ENCODE measurements around the gene FAM43B. TPM values are rescaled to one million over a fixed set of nuclear protein-coding genes. Genes with fewer than 3 reads are reported as not detected.

FAM43B gene
- total and polyA plus RNA-seq, 4 donors = 0.20 to 0.67 (median 0.29) TPM

- H3K4me1 ChIP-seq (ENCODE audit: control insufficient read depth in 5 of 5, insufficient read depth in 5 of 5, low read length in 5 of 5) = no peaks in the 10 kb centered on the region
- H3K9ac ChIP-seq (ENCODE audit: insufficient read depth in 1 of 2, low read length in 2 of 2) = no peak overlapping the region
- no peak overlapping the region for H3K4me3 ChIP-seq
- no peak for TF ChIP-seq CTCF (IDR thresholded peaks at IDR 0.05; ENCODE audit: control extremely low read depth, extremely low read depth)
- H3K27ac ChIP-seq (ENCODE audit: low read depth in 1 of 2, low read length in 1 of 2) = no peak overlapping the region
- DNase-seq = peak in 1 of 3 donors; percentile 12
- WGBS, 2 donors = 61 to 63% methylated on average over 12 of the region's 12 CpGs
- peaks cover 0 to 2% (median 0%) of the 10 kb centered on the region in 4 donors for H3K9me3 ChIP-seq (ENCODE audit: control insufficient read depth in 4 of 4, insufficient read depth in 3 of 4, low read length in 3 of 4)
- ATAC-seq (ENCODE audit: insufficient read depth, low FRiP score) = no peak
- peaks cover 0 to 34% (median 4%) of the 10 kb centered on the region in 3 donors for H3K27me3 ChIP-seq (ENCODE audit: control insufficient read depth in 3 of 3, insufficient read depth in 3 of 3, low read length in 2 of 3)
- H3K36me3 ChIP-seq (ENCODE audit: control insufficient read depth in 4 of 4, insufficient read depth in 4 of 4, low read length in 4 of 4) = no peaks in the 10 kb centered on the region
Observed at GRCh38 chr1:20534659-20535417, 17.5 kb upstream of the FAM43B start.

GRCh38 chr1:20538227-20538626 lies 14.1 kb upstream of the FAM43B start:
- WGBS, 2 donors = 40 to 54% methylated on average over 2 of the region's 2 CpGs
- ATAC-seq (ENCODE audit: insufficient read depth, low FRiP score) = no peak
- peaks cover 0 to 47% (median 0%) of the 10 kb centered on the region in 3 donors for H3K27me3 ChIP-seq (ENCODE audit: control insufficient read depth in 3 of 3, insufficient read depth in 3 of 3, low read length in 2 of 3)

GRCh38 chr1:20538760-20539551 lies 13.4 kb upstream of the FAM43B start:
- DNase-seq (no peak), ATAC-seq (ENCODE audit: insufficient read depth, low FRiP score) (no peak)
- no peak for TF ChIP-seq CTCF (IDR thresholded peaks at IDR 0.05; ENCODE audit: control extremely low read depth, extremely low read depth)
- Histone ChIP-seq H3K27me3 (ENCODE audit: control insufficient read depth in 3 of 3, insufficient read depth in 3 of 3, low read length in 2 of 3) (peaks cover 0 to 46% (median 0%) of the 10 kb centered on the region in 3 donors), H3K9me3 (ENCODE audit: control insufficient read depth in 4 of 4, insufficient read depth in 3 of 4, low read length in 3 of 4) (peaks cover 0 to 2% (median 0%) of the 10 kb centered on the region in 4 donors), H3K4me3 (no peak overlapping the region), H3K4me1 (ENCODE audit: control insufficient read depth in 5 of 5, insufficient read depth in 5 of 5, low read length in 5 of 5) (no peaks in the 10 kb centered on the region), H3K36me3 (ENCODE audit: control insufficient read depth in 4 of 4, insufficient read depth in 4 of 4, low read length in 4 of 4) (no peaks in the 10 kb centered on the region), H3K9ac (ENCODE audit: insufficient read depth in 1 of 2, low read length in 2 of 2) (no peak overlapping the region), H3K27ac (ENCODE audit: low read depth in 1 of 2, low read length in 1 of 2) (no peak overlapping the region)
- WGBS, 2 donors = 65 to 80% methylated on average over 3 of the region's 3 CpGs

More at GRCh38 chr1:20538227-20538626, 14.1 kb upstream of the FAM43B start:
- H3K9ac ChIP-seq (ENCODE audit: insufficient read depth in 1 of 2, low read length in 2 of 2) = no peak overlapping the region
- TF ChIP-seq CTCF (IDR thresholded peaks at IDR 0.05; ENCODE audit: control extremely low read depth, extremely low read depth) = no peak
- H3K27ac ChIP-seq (ENCODE audit: low read depth in 1 of 2, low read length in 1 of 2) = no peak overlapping the region
- H3K36me3 ChIP-seq (ENCODE audit: control insufficient read depth in 4 of 4, insufficient read depth in 4 of 4, low read length in 4 of 4) = no peaks in the 10 kb centered on the region
- DNase-seq = no peak
- H3K4me3 ChIP-seq = no peak overlapping the region
- H3K9me3 ChIP-seq (ENCODE audit: control insufficient read depth in 4 of 4, insufficient read depth in 3 of 4, low read length in 3 of 4) = peaks cover 0 to 2% (median 0%) of the 10 kb centered on the region in 4 donors
- no peaks in the 10 kb centered on the region for H3K4me1 ChIP-seq (ENCODE audit: control insufficient read depth in 5 of 5, insufficient read depth in 5 of 5, low read length in 5 of 5)
